C1 segment of cervical spinal cord (tissue), 14 donors: ENCODE results near the gene PLA2G2C.

Experiments used
- DNase-seq, 14 donors: peaks; one replicate each; lab custom pipeline; 2025; lab: John Stamatoyannopoulos, UW

Gene PLA2G2C

GRCh38 chr1:20158358-20159070 lies 27.8 kb downstream of the PLA2G2C start:
- DNase-seq = no peak

GRCh38 chr1:20154301-20154831 lies 32.0 kb downstream of the PLA2G2C start:
- no peak for DNase-seq

GRCh38 chr1:20153000-20153418 lies 33.3 kb downstream of the PLA2G2C start:
- DNase-seq = peak in 11 of 14 donors; percentile 19 to 82 (median 55)

GRCh38 chr1:20152599-20152930 lies 33.8 kb downstream of the PLA2G2C start:
- DNase-seq = no peak

- DNase-seq = peak in 12 of 14 donors; percentile 19 to 76 (median 64)
Measured at GRCh38 chr1:20151906-20152598, 34.3 kb downstream of the PLA2G2C start.

GRCh38 chr1:20150969-20151368 lies 35.3 kb downstream of the PLA2G2C start:
- DNase-seq = no peak

GRCh38 chr1:20150326-20150705 lies 36.0 kb downstream of the PLA2G2C start:
- no peak for DNase-seq

GRCh38 chr1:20149601-20150325 lies 36.6 kb downstream of the PLA2G2C start:
- no peak for DNase-seq

- no peak for DNase-seq
Measured at GRCh38 chr1:20148571-20149500, 37.5 kb downstream of the PLA2G2C start.

GRCh38 chr1:20147846-20148570 lies 38.3 kb downstream of the PLA2G2C start:
- no peak for DNase-seq

- no peak for DNase-seq
Measured at GRCh38 chr1:20143734-20144565, 42.4 kb downstream of the PLA2G2C start.

GRCh38 chr1:20143318-20143717 lies 43.0 kb downstream of the PLA2G2C start:
- DNase-seq = no peak

GRCh38 chr1:20142001-20142710 lies 44.2 kb downstream of the PLA2G2C start:
- no peak for DNase-seq

GRCh38 chr1:20141466-20141865 lies 44.9 kb downstream of the PLA2G2C start:
- no peak for DNase-seq

- DNase-seq = no peak
Measured at GRCh38 chr1:20141001-20141400, 45.3 kb downstream of the PLA2G2C start.

- DNase-seq = no peak
Measured at GRCh38 chr1:20139776-20140612, 46.3 kb downstream of the PLA2G2C start.

- DNase-seq = no peak
Measured at GRCh38 chr1:20138961-20139550, 47.3 kb downstream of the PLA2G2C start, which contains the start of gene PLA2G2F. TSS of gene PLA2G2F (plus strand) at chr1:20139323. CDS start at chr1:20139428, 105 bp downstream.

- no peak for DNase-seq
Measured at GRCh38 chr1:20138346-20138745, 48.0 kb downstream of the PLA2G2C start.
